Omental fat pad (tissue), 4 donors: ENCODE data around the gene VWA8. TPM values are rescaled to one million over a fixed set of nuclear protein-coding genes. Genes with fewer than 3 reads are reported as not detected.
A peak's percentile ranks its signal among the peaks of the same experiment; 100 is the strongest.

Experiments
- ATAC-seq: fragments of 150-250 bp; one replicate; pipeline ENCODE4 v1.9.1; 2016; ENCODE audit warnings: mild to moderate bottlenecking, moderate library complexity; ENCODE audit not compliant: low FRiP score
- DNase-seq: peaks from one replicate; pipeline ENCODE4 v3.0.0-alpha.2; 2019; ENCODE audit warnings: low spot score
- CTCF ChIP-seq, 3 donors: fragments of 450-650 bp; IDR thresholded peaks; one replicate each; pipeline ENCODE4 v1.5.1; 2016 to 2017; ENCODE audit warnings: antibody characterized with exemption in 3 of 3, mild to moderate bottlenecking in 3 of 3, moderate library complexity in 2 of 3
- total RNA-seq, 4 donors: library from RNA; depleted of rRNA; stranded (reverse); fragments of >200 nt; gene quantifications; one replicate each; pipeline ENCODE4 v1.1.0, GENCODE V29; 2016

The VWA8 gene
- total RNA-seq, 4 donors from 2014 or later = 12.4 to 24.7 (median 18.3) TPM

GRCh38 chr13:41995946-41996345, 35.0 kb upstream of the VWA8 start:
- DNase-seq = no peak
- ATAC-seq = peak; percentile 65
- TF ChIP-seq CTCF (IDR thresholded peaks at IDR 0.05) = no peak

- no peak for TF ChIP-seq CTCF (IDR thresholded peaks at IDR 0.05)
- DNase-seq = no peak
- no peak for ATAC-seq
These were observed 34.4 kb upstream of the VWA8 start for GRCh38 chr13:41995336-41995735.

GRCh38 chr13:41994696-41995095, 33.8 kb upstream of the VWA8 start:
- DNase-seq = no peak
- TF ChIP-seq CTCF (IDR thresholded peaks at IDR 0.05) = no peak
- ATAC-seq = no peak

- no peak for ATAC-seq
- no peak for TF ChIP-seq CTCF (IDR thresholded peaks at IDR 0.05)
- no peak for DNase-seq
These were observed 31.0 kb upstream of the VWA8 start for GRCh38 chr13:41991936-41992335.

GRCh38 chr13:41988244-41988643, 27.3 kb upstream of the VWA8 start:
- ATAC-seq = no peak
- TF ChIP-seq CTCF (IDR thresholded peaks at IDR 0.05) = no peak
- no peak for DNase-seq

GRCh38 chr13:41985788-41986508, 25.0 kb upstream of the VWA8 start:
- ATAC-seq (no peak), DNase-seq (no peak)
- no peak for TF ChIP-seq CTCF (IDR thresholded peaks at IDR 0.05)
